DMS53 treated with DMSO at 0.1 percent for 48 hours (cell line): ENCODE results near the gene TDRD6.
"Not testable (repeated sequence)": the region's sequence is repeated elsewhere in the genome, so short reads cannot be mapped to it uniquely, and the experiment has no call there.

Experiments
- DNase-seq: peaks from one replicate; lab custom pipeline; 2025; ENCODE audit not compliant: unreplicated experiment; lab: John Stamatoyannopoulos, UW

Gene TDRD6, protein sequence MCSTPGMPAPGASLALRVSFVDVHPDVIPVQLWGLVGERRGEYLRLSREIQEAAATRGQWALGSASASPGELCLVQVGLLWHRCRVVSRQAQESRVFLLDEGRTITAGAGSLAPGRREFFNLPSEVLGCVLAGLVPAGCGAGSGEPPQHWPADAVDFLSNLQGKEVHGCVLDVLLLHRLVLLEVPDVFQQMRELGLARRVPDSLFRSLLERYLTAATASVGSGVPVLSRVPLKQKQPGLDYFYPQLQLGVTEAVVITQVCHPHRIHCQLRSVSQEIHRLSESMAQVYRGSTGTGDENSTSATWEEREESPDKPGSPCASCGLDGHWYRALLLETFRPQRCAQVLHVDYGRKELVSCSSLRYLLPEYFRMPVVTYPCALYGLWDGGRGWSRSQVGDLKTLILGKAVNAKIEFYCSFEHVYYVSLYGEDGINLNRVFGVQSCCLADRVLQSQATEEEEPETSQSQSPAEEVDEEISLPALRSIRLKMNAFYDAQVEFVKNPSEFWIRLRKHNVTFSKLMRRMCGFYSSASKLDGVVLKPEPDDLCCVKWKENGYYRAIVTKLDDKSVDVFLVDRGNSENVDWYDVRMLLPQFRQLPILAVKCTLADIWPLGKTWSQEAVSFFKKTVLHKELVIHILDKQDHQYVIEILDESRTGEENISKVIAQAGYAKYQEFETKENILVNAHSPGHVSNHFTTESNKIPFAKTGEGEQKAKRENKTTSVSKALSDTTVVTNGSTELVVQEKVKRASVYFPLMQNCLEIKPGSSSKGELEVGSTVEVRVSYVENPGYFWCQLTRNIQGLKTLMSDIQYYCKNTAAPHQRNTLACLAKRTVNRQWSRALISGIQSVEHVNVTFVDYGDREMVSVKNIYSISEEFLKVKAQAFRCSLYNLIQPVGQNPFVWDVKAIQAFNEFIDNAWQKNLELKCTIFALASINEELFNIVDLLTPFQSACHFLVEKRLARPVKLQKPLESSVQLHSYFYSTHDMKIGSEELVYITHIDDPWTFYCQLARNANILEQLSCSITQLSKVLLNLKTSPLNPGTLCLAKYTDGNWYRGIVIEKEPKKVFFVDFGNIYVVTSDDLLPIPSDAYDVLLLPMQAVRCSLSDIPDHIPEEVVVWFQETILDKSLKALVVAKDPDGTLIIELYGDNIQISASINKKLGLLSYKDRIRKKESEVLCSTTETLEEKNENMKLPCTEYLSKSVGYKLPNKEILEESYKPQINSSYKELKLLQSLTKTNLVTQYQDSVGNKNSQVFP (N-terminal part only)

GRCh38 chr6:46687619-46688097, at the start of gene TDRD6:
TDRD6 (plus strand) TSS chr6:46687885; CDS start chr6:46688129, 244 bp downstream.
- no peak for DNase-seq

DNA sequence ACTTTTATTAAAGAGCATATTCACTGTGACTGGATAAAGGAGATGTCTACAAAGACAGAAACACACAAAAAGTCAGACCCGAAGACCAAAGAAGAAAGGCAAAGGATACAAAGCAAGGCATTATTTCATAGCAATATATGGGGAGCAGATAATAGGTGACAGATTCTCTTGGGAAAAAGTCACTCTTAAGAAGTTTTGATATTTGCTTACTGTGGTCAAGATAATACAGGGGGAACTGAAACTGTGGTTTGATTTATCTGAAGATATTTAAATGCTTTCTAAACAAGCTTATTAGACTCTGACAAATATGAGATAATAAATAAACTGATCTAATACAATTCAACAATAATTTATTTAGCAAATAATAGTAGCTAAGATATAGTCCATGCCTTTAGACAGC, 49.8 kb upstream of the TDRD6 start:
- DNase-seq = no peak

DNA sequence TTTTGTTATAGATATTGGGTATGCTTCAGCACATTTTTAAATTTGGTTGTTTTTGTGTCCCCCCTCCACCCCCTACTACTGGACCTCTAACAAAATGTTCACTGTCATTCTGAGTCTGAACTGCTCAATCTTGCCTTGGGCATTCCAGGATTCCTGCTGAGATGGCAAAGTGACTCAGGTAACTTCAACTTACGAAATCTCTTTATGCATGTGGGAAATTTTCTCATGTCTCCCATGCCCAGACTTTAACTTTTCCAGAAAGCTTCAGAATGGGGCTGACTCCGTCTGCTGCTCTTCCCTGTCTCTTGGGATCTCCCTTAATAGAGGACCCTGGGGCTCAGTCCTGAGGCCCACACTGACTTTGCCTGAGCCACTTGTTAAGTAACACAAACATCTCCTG, 49.0 kb upstream of the TDRD6 start:
- DNase-seq = no peak

DNA sequence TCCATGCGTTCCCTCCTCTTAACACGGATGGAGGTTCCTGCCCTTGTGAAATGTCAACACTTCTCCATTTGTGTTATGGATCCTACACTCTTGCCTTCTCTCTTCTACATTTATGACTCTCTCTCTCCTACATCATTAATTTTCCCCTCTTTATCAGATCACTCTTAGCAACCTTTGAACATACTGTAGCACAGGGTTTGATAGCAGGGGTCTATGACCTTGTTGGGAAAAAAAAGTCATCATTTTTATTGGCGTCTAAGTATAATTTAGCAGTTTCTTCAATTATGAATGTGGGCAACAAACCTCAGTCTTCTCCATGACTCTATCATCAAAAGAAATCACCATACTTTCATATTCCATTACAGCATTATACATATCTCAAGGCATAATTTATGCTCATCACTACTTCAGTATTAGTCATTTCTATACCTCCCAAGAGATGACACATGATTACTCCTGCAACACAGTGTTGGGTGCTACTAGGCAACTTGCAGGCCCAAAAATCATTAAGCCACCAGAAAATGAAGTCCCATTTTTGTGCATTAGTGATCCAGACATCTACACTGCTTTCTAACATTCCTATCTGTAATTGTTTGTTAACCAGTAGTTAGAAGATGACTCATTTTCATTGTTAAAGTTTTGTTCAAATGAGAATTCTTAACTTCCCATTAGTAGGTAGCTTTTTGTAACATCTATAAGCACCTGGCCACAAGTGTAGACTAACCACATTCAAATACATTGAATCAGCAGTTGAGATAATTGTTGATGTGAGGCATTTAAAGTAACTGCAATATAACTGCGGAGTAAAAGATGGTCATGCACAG, 44.5 kb upstream of the TDRD6 start:
- no peak for DNase-seq

GRCh38 chr6:46645265-46645664, 42.4 kb upstream of the TDRD6 start:
- DNase-seq = no peak

DNA sequence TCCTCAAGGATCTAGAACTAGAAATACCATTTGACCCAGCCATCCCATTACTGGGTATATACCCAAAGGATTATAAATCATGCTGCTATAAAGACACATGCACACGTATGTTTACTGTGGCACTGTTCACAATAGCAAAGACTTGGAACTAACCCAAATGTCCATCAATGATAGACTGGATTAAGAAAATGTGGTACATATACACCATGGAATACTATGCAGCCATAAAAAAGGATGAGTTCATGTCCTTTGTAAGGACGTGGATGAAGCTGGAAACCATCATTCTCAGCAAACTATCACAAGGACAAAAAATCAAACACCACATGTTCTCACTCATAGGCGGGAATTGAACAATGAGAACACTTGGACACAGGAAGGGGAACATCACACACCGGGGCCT, 39.6 kb upstream of the TDRD6 start:
- DNase-seq = not testable (repeated sequence)

GRCh38 chr6:46648869-46649492, 38.7 kb upstream of the TDRD6 start:
- DNase-seq = peak; percentile 91

DNA sequence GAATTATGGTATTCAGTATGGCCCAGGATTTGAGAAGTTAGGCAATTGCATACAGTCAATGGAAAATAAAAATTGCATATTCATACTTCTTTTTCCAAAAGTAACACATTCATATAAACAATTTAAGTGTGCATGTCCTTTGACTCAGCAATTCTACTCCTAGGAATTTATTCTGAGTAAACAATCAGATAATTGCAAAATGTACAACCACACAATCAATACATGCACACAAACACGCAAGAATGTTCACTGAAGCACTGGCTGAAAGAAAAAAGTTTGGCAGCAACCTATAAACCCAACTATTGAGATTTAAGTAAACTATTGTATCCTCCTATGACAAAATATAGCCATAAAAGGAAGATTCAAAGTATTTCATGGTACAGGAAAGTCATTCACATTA, 36.7 kb upstream of the TDRD6 start:
- no peak for DNase-seq

DNA sequence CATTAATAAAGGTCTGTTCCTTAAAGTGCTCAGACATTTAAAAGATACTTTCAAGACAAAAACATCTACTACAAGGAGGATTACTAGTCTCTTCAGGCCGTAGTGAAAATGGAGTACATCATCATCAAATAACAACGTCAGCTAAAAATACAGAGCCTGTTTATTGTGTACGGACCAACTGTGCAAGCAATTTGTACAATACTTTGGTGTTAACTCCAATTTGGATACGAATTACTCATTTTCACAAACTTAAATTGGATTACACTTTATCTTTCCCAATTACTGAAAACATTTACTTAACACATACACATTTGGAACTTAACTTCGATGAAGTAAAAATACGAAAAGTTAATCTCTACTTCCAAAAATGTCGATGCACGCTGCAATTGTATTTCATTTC, 35.9 kb upstream of the TDRD6 start:
- peak; percentile 24 for DNase-seq

DNA sequence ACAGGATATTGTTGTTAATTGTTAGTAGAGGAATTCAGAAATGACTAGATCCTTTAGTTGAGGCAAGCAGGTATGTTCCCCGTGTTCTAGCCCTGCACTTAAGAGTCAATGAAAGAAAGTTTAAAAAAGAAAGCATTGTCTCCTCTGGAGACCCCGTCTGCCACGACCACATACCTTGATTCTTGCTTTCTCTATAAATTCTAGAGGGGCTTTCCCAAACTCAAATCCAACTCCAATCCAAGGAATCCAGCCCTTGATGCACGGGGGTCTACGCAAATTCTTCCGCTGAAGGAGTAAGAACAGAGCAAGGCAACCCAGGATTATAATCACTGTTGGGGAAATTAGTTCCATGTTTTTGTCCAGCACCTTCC, 35.5 kb upstream of the TDRD6 start:
- peak; percentile 14 for DNase-seq

DNA sequence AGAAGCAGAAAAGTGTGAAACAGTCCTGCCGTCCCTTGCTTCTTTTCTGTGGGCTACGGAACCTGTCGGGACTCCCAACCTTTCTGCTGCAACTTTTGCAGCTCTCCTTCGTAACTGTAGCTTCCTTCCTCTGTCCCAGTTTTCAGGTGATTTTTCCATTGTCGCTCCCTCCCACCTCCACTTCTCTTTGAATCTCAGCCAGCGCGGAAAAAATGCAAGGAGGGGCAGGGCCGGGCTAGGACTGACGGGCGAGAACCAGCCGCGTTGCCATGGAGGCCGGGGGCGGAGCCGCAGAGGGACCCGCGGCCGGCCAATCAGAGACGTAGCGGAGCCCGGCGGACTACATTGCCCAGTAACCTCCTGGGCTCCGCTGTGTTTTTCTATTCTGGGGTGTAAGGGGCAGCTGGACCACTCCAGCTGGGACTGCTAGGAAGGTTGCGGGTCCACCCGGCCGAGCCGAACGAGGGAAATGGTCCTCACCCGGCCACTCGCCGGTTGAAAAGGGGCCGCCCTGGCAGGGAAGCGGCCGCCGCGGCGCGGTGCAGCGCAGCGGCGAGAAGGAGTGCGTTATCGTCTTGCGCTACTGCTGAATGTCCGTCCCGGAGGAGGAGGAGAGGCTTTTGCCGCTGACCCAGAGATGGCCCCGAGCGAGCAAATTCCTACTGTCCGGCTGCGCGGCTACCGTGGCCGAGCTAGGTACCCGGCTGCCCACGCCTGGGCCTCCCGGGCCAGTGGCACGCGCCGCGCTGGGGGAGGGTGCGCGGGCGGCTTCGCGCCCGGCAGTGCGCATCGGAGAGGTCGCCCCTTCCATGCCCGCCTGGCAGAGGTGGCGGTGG, 34.9 kb upstream of the TDRD6 start, which contains the start of the genes CYP39A1 and SLC25A27:
Gene CYP39A1 (minus strand): TSS at position 216 of the 836 bp plus-strand sequence. CDS start 236 bp downstream, outside the sequence.
Gene SLC25A27 (plus strand): TSS at position 373 of the 836 bp plus-strand sequence. CDS start 218 bp downstream, at position 591.
- peak; percentile 92 for DNase-seq

GRCh38 chr6:46653439-46654195, 34.1 kb upstream of the TDRD6 start:
- peak; percentile 39 for DNase-seq

GRCh38 chr6:46655803-46656202, 31.9 kb upstream of the TDRD6 start:
- DNase-seq = no peak

DNA sequence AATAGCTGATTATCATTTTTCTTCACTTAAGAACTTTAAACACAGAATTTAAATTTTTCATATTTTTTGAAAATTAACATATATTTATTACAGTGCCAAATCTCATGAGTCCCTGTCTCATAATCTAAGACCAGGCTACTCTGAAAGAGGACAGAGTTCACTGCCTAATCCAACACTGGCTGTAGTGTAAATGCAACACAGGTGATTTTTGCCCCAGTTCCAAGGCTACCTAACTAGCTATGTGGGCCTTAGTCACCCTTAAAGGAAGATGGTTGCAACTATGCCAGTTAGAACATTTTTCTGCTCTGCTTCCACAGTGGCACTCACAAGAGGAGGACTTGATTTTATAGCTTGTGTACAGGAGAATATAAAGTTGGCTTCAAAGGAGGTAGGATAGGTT, 30.0 kb upstream of the TDRD6 start:
- DNase-seq = no peak

- DNase-seq = no peak
Observed at GRCh38 chr6:46661483-46661882, 26.2 kb upstream of the TDRD6 start.

- no peak for DNase-seq
Observed at GRCh38 chr6:46667377-46667776, 20.3 kb upstream of the TDRD6 start.

DNA sequence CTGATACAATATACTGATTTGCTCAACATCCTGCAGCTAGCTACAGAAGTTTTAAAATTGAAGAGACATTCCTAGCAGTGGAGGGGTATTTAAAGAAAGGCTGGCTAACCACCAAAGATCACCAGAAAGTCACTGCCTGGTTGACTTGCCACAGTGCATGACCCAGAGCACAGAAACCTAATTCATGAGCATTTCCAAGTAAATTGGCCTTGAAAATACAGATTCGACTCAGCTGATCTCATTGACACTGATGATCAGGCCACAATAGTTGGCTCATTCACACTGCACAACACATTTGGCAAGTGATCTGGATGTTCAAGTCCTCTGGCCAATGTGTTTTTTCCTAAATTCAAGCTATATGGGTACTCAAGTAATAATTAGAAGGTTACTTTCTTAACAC, 13.3 kb upstream of the TDRD6 start:
- DNase-seq = no peak
